H9 (cell line): Measurements from ENCODE around the gene FBXL20. TPM values are rescaled to one million over a fixed set of nuclear protein-coding genes. Genes with fewer than 3 reads are reported as not detected.

Experiments used
- DNase-seq: peaks from one replicate; pipeline ENCODE4 v3.0.0-alpha.2; 2017
- H2AFZ ChIP-seq: one replicate; pipeline ENCODE4 v1.6.1; 2013; ENCODE audit warnings: mild to moderate bottlenecking, low read length, control low read depth, moderate library complexity
- H2AK5ac ChIP-seq: 2 replicates; pipeline ENCODE4 v1.6.1; 2013; ENCODE audit warnings: low read length, control low read depth, mixed read lengths; ENCODE audit not compliant: insufficient read length
- H2BK120ac ChIP-seq: one replicate; pipeline ENCODE4 v1.6.1; 2013; ENCODE audit warnings: low read depth, mild to moderate bottlenecking, low read length, control low read depth, inconsistent platforms; ENCODE audit not compliant: poor library complexity, severe bottlenecking
- H2BK12ac ChIP-seq: 2 replicates; pipeline ENCODE4 v1.6.1; 2013; ENCODE audit warnings: low read length, control low read depth, mixed read lengths, low read depth; ENCODE audit not compliant: insufficient read length
- H2BK15ac ChIP-seq: 2 replicates; pipeline ENCODE4 v1.6.1; 2013; ENCODE audit warnings: low read depth, low read length, control low read depth
- H2BK20ac ChIP-seq: one replicate; pipeline ENCODE4 v1.6.1; 2013; ENCODE audit warnings: low read depth, mild to moderate bottlenecking, low read length, control low read depth, inconsistent platforms; ENCODE audit not compliant: poor library complexity, severe bottlenecking
- H2BK5ac ChIP-seq: 2 replicates; pipeline ENCODE4 v1.6.1; 2013; ENCODE audit warnings: low read length, control low read depth, mixed read lengths; ENCODE audit not compliant: insufficient read length
- H3K14ac ChIP-seq: 2 replicates; pipeline ENCODE4 v1.6.1; 2013; ENCODE audit warnings: low read length, control low read depth; ENCODE audit not compliant: insufficient read depth
- H3K18ac ChIP-seq: 2 replicates; pipeline ENCODE4 v1.6.1; 2013; ENCODE audit warnings: low read depth, mild to moderate bottlenecking, mixed read lengths, low read length, control low read depth; ENCODE audit not compliant: insufficient read length
- H3K23ac ChIP-seq: 2 replicates; pipeline ENCODE4 v1.6.1; 2013; ENCODE audit warnings: low read length, control low read depth, mixed read lengths, low read depth; ENCODE audit not compliant: insufficient read length
- H3K23me2 ChIP-seq: 2 replicates; pipeline ENCODE4 v1.6.1; 2013; ENCODE audit warnings: low read depth, mild to moderate bottlenecking, mixed read lengths, low read length, control low read depth; ENCODE audit not compliant: insufficient read length, poor library complexity, severe bottlenecking
- H3K27ac ChIP-seq: 2 replicates; pipeline ENCODE4 v1.5.1; 2013; ENCODE audit warnings: low read length, control low read depth, mixed read lengths, low read depth; ENCODE audit not compliant: insufficient read length
- H3K27me3 ChIP-seq: 2 replicates; pipeline ENCODE4 v1.6.1; 2013; ENCODE audit warnings: low read length, control low read depth, inconsistent platforms; ENCODE audit not compliant: insufficient read depth
- H3K4ac ChIP-seq: 2 replicates; pipeline ENCODE4 v1.6.1; 2013; ENCODE audit warnings: low read depth, mild to moderate bottlenecking, control low read depth, inconsistent platforms, low read length, moderate library complexity
- H3K4me1 ChIP-seq: 2 replicates; pipeline ENCODE4 v1.6.1; 2013; ENCODE audit warnings: low read length, control low read depth, inconsistent platforms; ENCODE audit not compliant: insufficient read depth
- H3K4me2 ChIP-seq: 2 replicates; pipeline ENCODE4 v1.6.1; 2013; ENCODE audit warnings: low read length, control low read depth, mixed read lengths; ENCODE audit not compliant: insufficient read length, insufficient read depth
- H3K56ac ChIP-seq: 2 replicates; pipeline ENCODE4 v1.6.1; 2013; ENCODE audit warnings: low read depth, mild to moderate bottlenecking, mixed read lengths, low read length, control low read depth; ENCODE audit not compliant: insufficient read length
- H3K79me1 ChIP-seq: 2 replicates; pipeline ENCODE4 v1.6.1; 2013; ENCODE audit warnings: low read depth, mild to moderate bottlenecking, moderate library complexity, low read length, control low read depth, inconsistent platforms; ENCODE audit not compliant: insufficient read depth, poor library complexity, severe bottlenecking
- H3K79me2 ChIP-seq: 2 replicates; pipeline ENCODE4 v1.6.1; 2013; ENCODE audit warnings: low read length, control low read depth, inconsistent platforms; ENCODE audit not compliant: insufficient read depth
- H3K9ac ChIP-seq: 2 replicates; pipeline ENCODE4 v1.6.1; 2013; ENCODE audit warnings: low read length, control low read depth, mixed read lengths; ENCODE audit not compliant: insufficient read length; ENCODE audit errors: extremely low read depth
- H3K9me3 ChIP-seq: one replicate; pipeline ENCODE4 v1.6.1; 2013; ENCODE audit warnings: low read depth, low read length, inconsistent platforms; ENCODE audit not compliant: control insufficient read depth
- H3T11ph ChIP-seq: one replicate; pipeline ENCODE4 v1.6.1; 2013; ENCODE audit warnings: mild to moderate bottlenecking, low read length, control low read depth, inconsistent platforms
- H4K20me1 ChIP-seq: one replicate; pipeline ENCODE4 v1.6.1; 2013; ENCODE audit not compliant: control insufficient read depth, insufficient read length, insufficient read depth
- H4K5ac ChIP-seq: 2 replicates; pipeline ENCODE4 v1.6.1; 2013; ENCODE audit warnings: low read depth, mild to moderate bottlenecking, mixed read lengths, low read length, control low read depth; ENCODE audit not compliant: insufficient read length
- H4K8ac ChIP-seq: replicated peaks from 2 replicates; pipeline ENCODE4 v1.6.1; 2013; ENCODE audit warnings: low read length, control low read depth, mixed read lengths, low read depth; ENCODE audit not compliant: insufficient read length
- H4K91ac ChIP-seq: 2 replicates; pipeline ENCODE4 v1.6.1; 2013; ENCODE audit warnings: low read depth, mild to moderate bottlenecking, moderate library complexity, mixed read lengths, low read length, control low read depth; ENCODE audit not compliant: insufficient read length
- H3K27ac Mint-ChIP-seq, 3 experiments: 2 replicates in 2 of 3; 3 replicates in 1 of 3; pipeline ENCODE4 v1.8.0; 2020 to 2021; ENCODE audit warnings: mixed read lengths in 3 of 3, mild to moderate bottlenecking in 1 of 3, moderate library complexity in 1 of 3
- H3K27me3 Mint-ChIP-seq: 2 replicates; pipeline ENCODE4 v1.8.0; 2021; ENCODE audit warnings: low read depth, mild to moderate bottlenecking, moderate library complexity, mixed read lengths
- H3K36me3 Mint-ChIP-seq, 3 experiments: 2 replicates in 2 of 3; 3 replicates in 1 of 3; pipeline ENCODE4 v1.8.0; 2020 to 2021; ENCODE audit warnings: low read depth in 3 of 3, mixed read lengths in 3 of 3; ENCODE audit not compliant: insufficient read depth in 1 of 3
- H3K4me1 Mint-ChIP-seq, 2 experiments: 2 replicates each; pipeline ENCODE4 v1.8.0; 2020; ENCODE audit warnings: mixed read lengths in 2 of 2
- H3K4me3 Mint-ChIP-seq, 2 experiments: 2 replicates in 1 of 2; 3 replicates in 1 of 2; pipeline ENCODE4 v1.8.0; 2020 to 2021; ENCODE audit warnings: mild to moderate bottlenecking in 2 of 2, mixed read lengths in 2 of 2, moderate library complexity in 1 of 2
- H3K9me3 Mint-ChIP-seq, 2 experiments: 2 replicates in 1 of 2; 3 replicates in 1 of 2; pipeline ENCODE4 v1.8.0; 2020; ENCODE audit warnings: mild to moderate bottlenecking in 2 of 2, mixed read lengths in 2 of 2, moderate library complexity in 1 of 2
- whole genome bisulfite sequencing: extraction: QIAGEN DNeasy Blood & Tissue Kit; methylation state at CpG from one replicate; pipeline ENCODE4 v1.1.7; 2013; ENCODE audit warnings: missing lambda C conversion rate, low lambda C conversion rate, mixed read lengths; ENCODE audit not compliant: insufficient read length; ENCODE audit errors: extremely low coverage; 5-methylcytosine and 5-hydroxymethylcytosine counted together
- total RNA-seq: library from RNA; stranded (reverse); gene quantifications from 2 replicates; pipeline ENCODE4 v1.2.1, GENCODE V29; 2021
- TF ChIP-seq, protein P1 (sequence below): fragments of 200-600 bp; sonication (generic); conservative IDR thresholded peaks from 3 replicates; pipeline ENCODE4 v1.8.0; 2021; ENCODE audit warnings: antibody characterized with exemption, mild to moderate bottlenecking

FBXL20 gene
- total RNA-seq, 1 experiment from 2014 or later = 18.4 TPM

GRCh38 chr17:39236981-39237441 lies 164.4 kb downstream of the FBXL20 start:
- Histone ChIP-seq H3K79me1 (no peaks in the 10 kb centered on the region), H3K18ac (no peak overlapping the region), H2BK5ac (no peak overlapping the region), H4K91ac (no peak overlapping the region), H3T11ph (no peak overlapping the region), H3K9me3 (no peaks in the 10 kb centered on the region), H3K4me1 (no peaks in the 10 kb centered on the region), H3K4ac (no peak overlapping the region), H2BK20ac (no peak overlapping the region), H4K8ac (no peak overlapping the region), H2BK12ac (no peak overlapping the region), H3K23me2 (peaks cover 4% of the 10 kb centered on the region), H4K5ac (no peak overlapping the region), H3K79me2 (no peaks in the 10 kb centered on the region), H2AFZ (no peak overlapping the region), H3K56ac (no peak overlapping the region), H2AK5ac (no peak overlapping the region), H2BK15ac (no peak overlapping the region), H3K27ac (no peak overlapping the region), H3K14ac (no peak overlapping the region), H3K23ac (no peak overlapping the region), H2BK120ac (no peak overlapping the region), H3K9ac (no peak overlapping the region), H3K27me3 (0 out of 2 replicates have a peak, but pooled peaks cover 2% of the 10 kb centered on the region), H3K4me2 (no peak overlapping the region), H4K20me1 (no peaks in the 10 kb centered on the region)
- H3K4me1 Mint-ChIP-seq = peaks cover 14 to 23% of the 10 kb centered on the region in 2 experiments
- WGBS = no CpG with 5 or more reads among the region's 6 CpGs
- no peak for DNase-seq
- H3K27me3 Mint-ChIP-seq = peaks cover 4% of the 10 kb centered on the region
- H3K4me3 Mint-ChIP-seq = no peak overlapping the region
- H3K9me3 Mint-ChIP-seq = no peaks in the 10 kb centered on the region
- TF ChIP-seq, protein P1, sequence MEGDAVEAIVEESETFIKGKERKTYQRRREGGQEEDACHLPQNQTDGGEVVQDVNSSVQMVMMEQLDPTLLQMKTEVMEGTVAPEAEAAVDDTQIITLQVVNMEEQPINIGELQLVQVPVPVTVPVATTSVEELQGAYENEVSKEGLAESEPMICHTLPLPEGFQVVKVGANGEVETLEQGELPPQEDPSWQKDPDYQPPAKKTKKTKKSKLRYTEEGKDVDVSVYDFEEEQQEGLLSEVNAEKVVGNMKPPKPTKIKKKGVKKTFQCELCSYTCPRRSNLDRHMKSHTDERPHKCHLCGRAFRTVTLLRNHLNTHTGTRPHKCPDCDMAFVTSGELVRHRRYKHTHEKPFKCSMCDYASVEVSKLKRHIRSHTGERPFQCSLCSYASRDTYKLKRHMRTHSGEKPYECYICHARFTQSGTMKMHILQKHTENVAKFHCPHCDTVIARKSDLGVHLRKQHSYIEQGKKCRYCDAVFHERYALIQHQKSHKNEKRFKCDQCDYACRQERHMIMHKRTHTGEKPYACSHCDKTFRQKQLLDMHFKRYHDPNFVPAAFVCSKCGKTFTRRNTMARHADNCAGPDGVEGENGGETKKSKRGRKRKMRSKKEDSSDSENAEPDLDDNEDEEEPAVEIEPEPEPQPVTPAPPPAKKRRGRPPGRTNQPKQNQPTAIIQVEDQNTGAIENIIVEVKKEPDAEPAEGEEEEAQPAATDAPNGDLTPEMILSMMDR = no peak
- H3K36me3 Mint-ChIP-seq = no peaks in the 10 kb centered on the region
- H3K27ac Mint-ChIP-seq = peak overlapping the region in 1 of 3 experiments; percentile 67; a peak in 1 of 7 replicates
